ENCODE data around the gene DNMBP.
"Not testable (repeated sequence)": the region's sequence is repeated elsewhere in the genome, so short reads cannot be mapped to it uniquely, and the experiment has no call there.

DNMBP gene

GRCh38 chr10:99870123-99870730 lies 139.5 kb downstream of the DNMBP start:
- no peak overlapping the region for H3K4me3 ChIP-seq (ENCODE audit: low read length in 2 of 2)
- H3K9ac ChIP-seq (ENCODE audit: low read depth in 1 of 2, low read length in 2 of 2): no peak overlapping the region
- no peaks in the 10 kb centered on the region for H3K27me3 ChIP-seq (ENCODE audit: control insufficient read depth in 2 of 2, insufficient read depth in 2 of 2, low read length in 2 of 2)
- peaks cover 0 to 4% of the 10 kb centered on the region in 2 donors for H3K36me3 ChIP-seq (ENCODE audit: control insufficient read depth in 2 of 2, insufficient read depth in 2 of 2, low read length in 2 of 2)
- no peaks in the 10 kb centered on the region for H3K4me1 ChIP-seq (ENCODE audit: control insufficient read depth in 2 of 2, insufficient read depth in 2 of 2, low read length in 2 of 2)
- no peaks in the 10 kb centered on the region for H3K9me3 ChIP-seq (ENCODE audit: control insufficient read depth in 2 of 2, low read length in 2 of 2)
- no peak overlapping the region for H3K27ac ChIP-seq (ENCODE audit: low read depth in 2 of 2, low read length in 2 of 2)

GRCh38 chr10:99869581-99870122 lies 140.1 kb downstream of the DNMBP start:
- Histone ChIP-seq H3K27me3 (ENCODE audit: control insufficient read depth in 2 of 2, insufficient read depth in 2 of 2, low read length in 2 of 2) (no peaks in the 10 kb centered on the region), H3K9ac (ENCODE audit: low read depth in 1 of 2, low read length in 2 of 2) (no peak overlapping the region), H3K27ac (ENCODE audit: low read depth in 2 of 2, low read length in 2 of 2) (no peak overlapping the region), H3K9me3 (ENCODE audit: control insufficient read depth in 2 of 2, low read length in 2 of 2) (no peaks in the 10 kb centered on the region), H3K4me3 (ENCODE audit: low read length in 2 of 2) (no peak overlapping the region), H3K36me3 (ENCODE audit: control insufficient read depth in 2 of 2, insufficient read depth in 2 of 2, low read length in 2 of 2) (peaks cover 0 to 4% of the 10 kb centered on the region in 2 donors), H3K4me1 (ENCODE audit: control insufficient read depth in 2 of 2, insufficient read depth in 2 of 2, low read length in 2 of 2) (no peaks in the 10 kb centered on the region)

GRCh38 chr10:99867250-99867649 lies 142.5 kb downstream of the DNMBP start:
- H3K27ac ChIP-seq (ENCODE audit: low read depth in 2 of 2, low read length in 2 of 2); H3K36me3 ChIP-seq (ENCODE audit: control insufficient read depth in 2 of 2, insufficient read depth in 2 of 2, low read length in 2 of 2); H3K4me1 ChIP-seq (ENCODE audit: control insufficient read depth in 2 of 2, insufficient read depth in 2 of 2, low read length in 2 of 2); H3K9me3 ChIP-seq (ENCODE audit: control insufficient read depth in 2 of 2, low read length in 2 of 2); H3K9ac ChIP-seq (ENCODE audit: low read depth in 1 of 2, low read length in 2 of 2); H3K4me3 ChIP-seq (ENCODE audit: low read length in 2 of 2); H3K27me3 ChIP-seq (ENCODE audit: control insufficient read depth in 2 of 2, insufficient read depth in 2 of 2, low read length in 2 of 2): not testable (repeated sequence)

GRCh38 chr10:99863535-99864240 lies 146.1 kb downstream of the DNMBP start:
- H3K4me3 ChIP-seq (ENCODE audit: low read length in 2 of 2); H3K27ac ChIP-seq (ENCODE audit: low read depth in 2 of 2, low read length in 2 of 2); H3K36me3 ChIP-seq (ENCODE audit: control insufficient read depth in 2 of 2, insufficient read depth in 2 of 2, low read length in 2 of 2); H3K27me3 ChIP-seq (ENCODE audit: control insufficient read depth in 2 of 2, insufficient read depth in 2 of 2, low read length in 2 of 2); H3K9ac ChIP-seq (ENCODE audit: low read depth in 1 of 2, low read length in 2 of 2); H3K9me3 ChIP-seq (ENCODE audit: control insufficient read depth in 2 of 2, low read length in 2 of 2); H3K4me1 ChIP-seq (ENCODE audit: control insufficient read depth in 2 of 2, insufficient read depth in 2 of 2, low read length in 2 of 2): not testable (repeated sequence)

GRCh38 chr10:99860466-99860865 lies 149.3 kb downstream of the DNMBP start:
- H3K27me3 ChIP-seq (ENCODE audit: control insufficient read depth in 2 of 2, insufficient read depth in 2 of 2, low read length in 2 of 2): no peaks in the 10 kb centered on the region
- H3K9ac ChIP-seq (ENCODE audit: low read depth in 1 of 2, low read length in 2 of 2): no peak overlapping the region
- H3K27ac ChIP-seq (ENCODE audit: low read depth in 2 of 2, low read length in 2 of 2): no peak overlapping the region

GRCh38 chr10:99859585-99859984 lies 150.2 kb downstream of the DNMBP start:
- no peak overlapping the region for H3K27ac ChIP-seq (ENCODE audit: low read depth in 2 of 2, low read length in 2 of 2)
- no peaks in the 10 kb centered on the region for H3K27me3 ChIP-seq (ENCODE audit: control insufficient read depth in 2 of 2, insufficient read depth in 2 of 2, low read length in 2 of 2)
- H3K4me1 ChIP-seq (ENCODE audit: control insufficient read depth in 2 of 2, insufficient read depth in 2 of 2, low read length in 2 of 2): no peaks in the 10 kb centered on the region
- H3K36me3 ChIP-seq (ENCODE audit: control insufficient read depth in 2 of 2, insufficient read depth in 2 of 2, low read length in 2 of 2): no peaks in the 10 kb centered on the region
- H3K9me3 ChIP-seq (ENCODE audit: control insufficient read depth in 2 of 2, low read length in 2 of 2): no peaks in the 10 kb centered on the region
- no peak overlapping the region for H3K9ac ChIP-seq (ENCODE audit: low read depth in 1 of 2, low read length in 2 of 2)
- no peak overlapping the region for H3K4me3 ChIP-seq (ENCODE audit: low read length in 2 of 2)

More at GRCh38 chr10:99860466-99860865, 149.3 kb downstream of the DNMBP start:
- Histone ChIP-seq H3K36me3 (ENCODE audit: control insufficient read depth in 2 of 2, insufficient read depth in 2 of 2, low read length in 2 of 2) (no peaks in the 10 kb centered on the region), H3K9me3 (ENCODE audit: control insufficient read depth in 2 of 2, low read length in 2 of 2) (no peaks in the 10 kb centered on the region), H3K4me3 (ENCODE audit: low read length in 2 of 2) (no peak overlapping the region), H3K4me1 (ENCODE audit: control insufficient read depth in 2 of 2, insufficient read depth in 2 of 2, low read length in 2 of 2) (no peaks in the 10 kb centered on the region)

GRCh38 chr10:99858849-99859248 lies 150.9 kb downstream of the DNMBP start:
- no peaks in the 10 kb centered on the region for H3K36me3 ChIP-seq (ENCODE audit: control insufficient read depth in 2 of 2, insufficient read depth in 2 of 2, low read length in 2 of 2)
- no peaks in the 10 kb centered on the region for H3K4me1 ChIP-seq (ENCODE audit: control insufficient read depth in 2 of 2, insufficient read depth in 2 of 2, low read length in 2 of 2)
- no peaks in the 10 kb centered on the region for H3K27me3 ChIP-seq (ENCODE audit: control insufficient read depth in 2 of 2, insufficient read depth in 2 of 2, low read length in 2 of 2)
- H3K9me3 ChIP-seq (ENCODE audit: control insufficient read depth in 2 of 2, low read length in 2 of 2): no peaks in the 10 kb centered on the region
- H3K9ac ChIP-seq (ENCODE audit: low read depth in 1 of 2, low read length in 2 of 2): no peak overlapping the region
- no peak overlapping the region for H3K4me3 ChIP-seq (ENCODE audit: low read length in 2 of 2)
- H3K27ac ChIP-seq (ENCODE audit: low read depth in 2 of 2, low read length in 2 of 2): no peak overlapping the region

GRCh38 chr10:99855479-99856071 lies 154.2 kb downstream of the DNMBP start:
- H3K27ac ChIP-seq (ENCODE audit: low read depth in 2 of 2, low read length in 2 of 2): no peak overlapping the region
- H3K9me3 ChIP-seq (ENCODE audit: control insufficient read depth in 2 of 2, low read length in 2 of 2): no peaks in the 10 kb centered on the region
- no peaks in the 10 kb centered on the region for H3K36me3 ChIP-seq (ENCODE audit: control insufficient read depth in 2 of 2, insufficient read depth in 2 of 2, low read length in 2 of 2)
- H3K4me1 ChIP-seq (ENCODE audit: control insufficient read depth in 2 of 2, insufficient read depth in 2 of 2, low read length in 2 of 2): no peaks in the 10 kb centered on the region
- H3K27me3 ChIP-seq (ENCODE audit: control insufficient read depth in 2 of 2, insufficient read depth in 2 of 2, low read length in 2 of 2): no peaks in the 10 kb centered on the region
- H3K9ac ChIP-seq (ENCODE audit: low read depth in 1 of 2, low read length in 2 of 2): no peak overlapping the region
- no peak overlapping the region for H3K4me3 ChIP-seq (ENCODE audit: low read length in 2 of 2)

GRCh38 chr10:99854860-99855259 lies 154.9 kb downstream of the DNMBP start:
- Histone ChIP-seq H3K9ac (ENCODE audit: low read depth in 1 of 2, low read length in 2 of 2) (no peak overlapping the region), H3K36me3 (ENCODE audit: control insufficient read depth in 2 of 2, insufficient read depth in 2 of 2, low read length in 2 of 2) (no peaks in the 10 kb centered on the region), H3K9me3 (ENCODE audit: control insufficient read depth in 2 of 2, low read length in 2 of 2) (no peaks in the 10 kb centered on the region), H3K27ac (ENCODE audit: low read depth in 2 of 2, low read length in 2 of 2) (no peak overlapping the region), H3K4me1 (ENCODE audit: control insufficient read depth in 2 of 2, insufficient read depth in 2 of 2, low read length in 2 of 2) (peaks cover 0 to 6% of the 10 kb centered on the region in 2 donors), H3K27me3 (ENCODE audit: control insufficient read depth in 2 of 2, insufficient read depth in 2 of 2, low read length in 2 of 2) (no peaks in the 10 kb centered on the region), H3K4me3 (ENCODE audit: low read length in 2 of 2) (no peak overlapping the region)

GRCh38 chr10:99853655-99854054 lies 156.1 kb downstream of the DNMBP start:
- no peak overlapping the region for H3K9ac ChIP-seq (ENCODE audit: low read depth in 1 of 2, low read length in 2 of 2)
- H3K27me3 ChIP-seq (ENCODE audit: control insufficient read depth in 2 of 2, insufficient read depth in 2 of 2, low read length in 2 of 2): no peaks in the 10 kb centered on the region
- no peak overlapping the region for H3K27ac ChIP-seq (ENCODE audit: low read depth in 2 of 2, low read length in 2 of 2)
- H3K4me1 ChIP-seq (ENCODE audit: control insufficient read depth in 2 of 2, insufficient read depth in 2 of 2, low read length in 2 of 2): peaks cover 3 to 12% of the 10 kb centered on the region in 2 donors
- no peak overlapping the region for H3K4me3 ChIP-seq (ENCODE audit: low read length in 2 of 2)
- H3K36me3 ChIP-seq (ENCODE audit: control insufficient read depth in 2 of 2, insufficient read depth in 2 of 2, low read length in 2 of 2): no peaks in the 10 kb centered on the region
- H3K9me3 ChIP-seq (ENCODE audit: control insufficient read depth in 2 of 2, low read length in 2 of 2): no peaks in the 10 kb centered on the region

Measured in mucosa of rectum (tissue), 2 donors.